NCI-H1417 (cell line): ENCODE measurements around the gene RRP9.
"Not testable (repeated sequence)": the region's sequence is repeated elsewhere in the genome, so short reads cannot be mapped to it uniquely, and the experiment has no call there.

Experiments
- DNase-seq, 3 experiments: peaks; one replicate each; lab custom pipeline; 2025; lab: John Stamatoyannopoulos, UW

RRP9 gene

DNA sequence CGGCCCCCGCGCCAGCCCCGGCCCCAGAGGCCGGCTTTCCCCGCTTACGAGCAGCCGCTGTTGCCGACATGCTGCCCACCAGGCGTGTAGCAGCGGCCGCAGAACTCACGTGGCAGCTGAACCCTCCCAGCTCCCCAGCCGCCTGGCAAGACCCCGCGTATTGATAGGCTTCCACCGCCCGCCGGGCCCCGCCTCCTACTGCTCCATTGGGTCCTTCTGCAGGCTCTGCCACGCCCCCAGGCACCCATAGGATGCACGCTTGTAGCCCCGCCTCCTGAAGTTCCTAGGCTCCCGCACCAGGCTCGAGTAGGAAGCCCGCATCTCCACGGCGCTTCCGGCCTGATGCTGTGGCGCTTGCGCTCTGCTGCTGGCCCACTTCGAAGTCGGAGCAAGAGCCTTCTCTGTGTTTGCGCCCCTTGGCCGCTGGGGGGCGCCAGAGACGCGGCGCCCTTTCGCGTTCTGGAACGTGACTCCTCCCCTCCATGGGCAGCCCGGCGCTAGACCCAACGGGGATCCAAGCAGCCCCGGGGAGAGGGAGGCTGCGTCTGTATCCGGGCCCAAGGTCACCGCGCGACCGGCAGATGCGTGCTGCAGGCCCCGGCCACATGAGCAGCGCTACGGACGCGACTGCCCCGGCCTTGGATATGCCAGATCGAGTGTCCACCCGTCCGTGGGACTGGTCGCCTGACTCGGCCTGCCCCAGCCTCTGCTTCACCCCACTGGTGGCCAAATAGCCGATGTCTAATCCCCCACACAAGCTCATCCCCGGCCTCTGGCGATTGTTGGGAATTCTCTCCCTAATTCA, at the start of gene RRP9, which contains the start of gene PARP3:
Gene RRP9, minus strand, starts transcription at position 107 of the 805 bp plus-strand sequence. Its CDS starts 37 bp downstream, at position 70.
Gene PARP3, plus strand, starts transcription at position 566 of the 805 bp plus-strand sequence. CDS start 993 bp downstream, outside the sequence.
- DNase-seq, result peak; percentile 96 to 99 (median 97)

DNA sequence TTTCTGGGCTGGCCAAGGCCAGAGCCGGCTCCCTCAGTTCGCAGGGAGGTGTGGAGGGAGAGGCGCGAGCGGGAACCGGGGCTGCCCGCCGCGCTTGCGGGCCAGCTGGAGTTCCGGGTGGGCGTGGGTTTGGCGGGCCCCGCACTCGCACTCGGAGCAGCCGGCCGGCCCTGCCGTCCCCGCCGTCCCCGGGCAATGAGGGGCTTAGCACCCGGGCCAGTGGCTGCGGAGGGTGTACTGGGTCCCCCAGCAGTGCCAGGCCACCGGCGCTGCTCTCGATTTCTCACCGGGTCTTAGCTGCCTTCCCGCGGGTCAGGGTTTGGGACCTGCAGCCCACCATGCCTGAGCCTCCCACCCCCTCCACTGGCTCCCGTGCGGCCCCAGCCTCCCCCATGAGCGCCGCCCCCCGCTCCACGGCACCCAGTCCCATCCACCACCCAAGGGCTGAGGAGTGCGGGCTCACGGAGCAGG, 48.8 kb upstream of the RRP9 start:
- not testable (repeated sequence) for DNase-seq

DNA sequence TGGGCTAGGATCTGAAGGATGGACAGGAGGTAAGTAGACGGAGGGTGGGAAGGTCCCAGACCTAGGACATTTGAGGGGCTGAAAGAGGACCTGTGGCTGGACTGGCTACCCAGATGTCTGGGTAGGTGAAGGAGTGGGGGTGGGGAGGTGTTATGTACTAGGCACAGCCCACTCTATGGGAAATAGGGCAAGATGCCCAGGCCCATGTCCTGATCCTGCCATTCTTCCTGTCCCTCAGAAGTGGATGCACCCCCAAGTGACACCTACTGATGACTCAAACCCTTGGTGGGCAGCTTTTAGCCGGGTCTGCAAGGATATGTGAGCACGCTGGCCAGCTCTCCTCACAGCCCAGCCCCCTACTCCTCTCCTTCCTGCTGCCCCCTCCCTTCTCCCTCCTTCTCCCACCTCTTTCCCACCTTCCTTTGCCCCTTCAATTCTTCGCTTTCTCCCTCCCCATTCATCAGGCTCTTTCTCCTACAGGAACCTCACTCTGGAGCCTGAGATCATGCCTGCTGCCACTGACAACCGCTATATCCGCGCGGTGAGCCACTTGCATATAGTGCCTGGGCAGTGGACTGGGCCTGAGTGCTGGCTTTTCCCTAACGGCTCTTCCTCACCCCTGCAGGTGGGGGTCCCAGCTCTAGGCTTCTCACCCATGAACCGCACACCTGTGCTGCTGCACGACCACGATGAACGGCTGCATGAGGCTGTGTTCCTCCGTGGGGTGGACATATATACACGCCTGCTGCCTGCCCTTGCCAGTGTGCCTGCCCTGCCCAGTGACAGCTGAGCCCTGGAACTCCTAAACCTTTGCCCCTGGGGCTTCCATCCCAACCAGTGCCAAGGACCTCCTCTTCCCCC, 46.8 kb upstream of the RRP9 start:
- DNase-seq, result no peak

GRCh38 chr3:51987568-51987967, 45.9 kb upstream of the RRP9 start:
- no peak for DNase-seq

- no peak for DNase-seq
Observed at GRCh38 chr3:51986010-51986947, 44.6 kb upstream of the RRP9 start.

GRCh38 chr3:51985063-51985462, 43.4 kb upstream of the RRP9 start:
- no peak for DNase-seq

GRCh38 chr3:51984269-51984647, 42.6 kb upstream of the RRP9 start:
- no peak for DNase-seq

GRCh38 chr3:51983578-51984268, 42.0 kb upstream of the RRP9 start:
- no peak for DNase-seq

DNA sequence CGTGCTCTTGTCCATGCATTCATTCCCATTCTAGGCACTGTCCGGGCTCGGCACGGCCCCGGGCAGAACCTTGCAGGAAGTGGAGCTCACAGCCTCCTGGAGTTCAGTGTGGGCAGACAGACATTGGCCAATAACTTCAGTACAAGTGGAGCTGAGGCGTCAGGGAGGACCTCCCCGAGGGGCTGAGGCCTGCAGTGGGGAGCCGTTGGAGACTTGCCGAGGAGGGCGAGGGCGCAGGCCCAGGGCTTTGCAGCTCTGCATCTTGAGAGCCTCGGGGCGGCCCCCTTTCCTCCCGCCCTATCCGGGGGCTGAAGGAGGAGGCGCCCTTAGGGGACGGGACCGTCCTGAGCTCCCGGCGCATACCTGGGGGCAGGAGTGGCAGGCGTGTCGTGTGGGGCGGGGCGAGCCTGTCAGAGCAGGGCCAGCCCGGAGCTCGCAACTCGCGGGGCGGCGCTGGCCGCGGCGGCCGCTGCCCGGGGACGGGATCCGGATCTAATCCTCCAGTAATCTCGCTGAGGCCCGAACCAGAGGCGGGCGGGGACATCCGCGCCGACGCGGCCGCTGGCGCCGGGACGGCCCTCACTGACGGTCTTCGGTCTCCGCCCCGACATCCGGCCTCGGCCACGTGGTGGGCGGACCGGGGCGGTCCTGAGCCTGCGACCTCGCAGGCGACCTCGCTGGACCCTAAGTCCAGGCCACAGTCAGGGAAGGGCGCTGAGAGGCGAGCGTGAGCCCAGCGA, 41.3 kb upstream of the RRP9 start, which contains the start of gene ACY1:
Gene ACY1, plus strand, starts transcription at position 698 of the 740 bp plus-strand sequence. CDS start 530 bp downstream, outside the sequence.
- DNase-seq, result peak; percentile 23 to 66 (median 62)

- peak in 2 of 3 experiments; percentile 59 to 79 for DNase-seq
Observed at GRCh38 chr3:51982352-51982837, 40.7 kb upstream of the RRP9 start.

DNA sequence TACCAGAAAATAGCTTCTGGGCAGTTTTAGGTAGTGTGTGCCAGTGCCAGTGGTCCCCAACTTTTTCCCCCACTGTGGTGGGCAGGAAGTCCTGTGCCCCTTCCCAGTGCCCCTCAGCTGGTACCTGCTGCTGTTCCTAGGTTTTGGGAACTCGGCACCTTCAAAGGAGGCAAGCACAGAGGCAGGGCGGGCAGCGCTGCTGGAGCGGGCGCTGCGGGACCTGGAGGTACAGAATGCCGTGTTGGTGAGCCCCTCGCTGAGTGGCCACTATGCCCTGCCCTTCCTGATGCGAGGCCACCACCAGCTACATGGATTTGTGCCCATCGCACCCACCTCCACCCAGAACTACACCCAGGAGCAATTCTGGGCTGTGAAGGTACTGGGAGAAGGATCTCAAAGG, 38.5 kb upstream of the RRP9 start:
- DNase-seq, result no peak

DNA sequence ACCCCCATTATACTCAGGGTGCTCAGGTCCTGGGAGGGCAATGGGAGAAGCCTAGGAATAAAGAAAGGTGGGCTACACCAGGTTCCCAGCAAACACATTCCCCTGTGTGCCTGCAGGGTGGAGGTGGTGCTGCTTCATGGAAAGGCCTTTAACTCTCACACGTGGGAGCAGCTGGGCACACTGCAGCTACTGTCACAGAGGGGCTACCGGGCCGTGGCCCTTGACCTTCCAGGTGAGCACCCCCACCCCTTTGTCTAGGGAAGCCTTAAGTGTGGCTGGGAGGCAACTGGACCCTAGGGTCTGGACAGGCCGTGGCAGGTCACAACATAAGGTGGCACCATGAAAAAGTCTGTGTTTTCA, 36.4 kb upstream of the RRP9 start:
- DNase-seq, result no peak

- no peak for DNase-seq
Observed at GRCh38 chr3:51977446-51978142, 35.9 kb upstream of the RRP9 start.

- peak in 2 of 3 experiments; percentile 51 to 78 for DNase-seq
Observed at GRCh38 chr3:51975852-51976549, 34.3 kb upstream of the RRP9 start.

- DNase-seq, result peak; percentile 41 to 72 (median 70)
Observed at GRCh38 chr3:51974963-51975851, 33.5 kb upstream of the RRP9 start, which contains the start of gene ABHD14A. Gene ABHD14A, plus strand, starts transcription at chr3:51975064. Its CDS starts 72 bp downstream, at chr3:51975136.

- peak in 1 of 3 experiments; percentile 56 for DNase-seq
Observed at GRCh38 chr3:51974277-51974962, 32.7 kb upstream of the RRP9 start.

GRCh38 chr3:51971350-51971749, 29.6 kb upstream of the RRP9 start:
- DNase-seq, result no peak
